H9 (cell line): Measurements from ENCODE around the gene NTRK2. TPM values are rescaled to one million over a fixed set of nuclear protein-coding genes. Genes with fewer than 3 reads are reported as not detected.

Experiments used
- DNase-seq: peaks from one replicate; pipeline ENCODE4 v3.0.0-alpha.2; 2017
- H2AFZ ChIP-seq: one replicate; pipeline ENCODE4 v1.6.1; 2013; ENCODE audit warnings: mild to moderate bottlenecking, low read length, control low read depth, moderate library complexity
- H2AK5ac ChIP-seq: 2 replicates; pipeline ENCODE4 v1.6.1; 2013; ENCODE audit warnings: low read length, control low read depth, mixed read lengths; ENCODE audit not compliant: insufficient read length
- H2BK120ac ChIP-seq: one replicate; pipeline ENCODE4 v1.6.1; 2013; ENCODE audit warnings: low read depth, mild to moderate bottlenecking, low read length, control low read depth, inconsistent platforms; ENCODE audit not compliant: poor library complexity, severe bottlenecking
- H2BK12ac ChIP-seq: 2 replicates; pipeline ENCODE4 v1.6.1; 2013; ENCODE audit warnings: low read length, control low read depth, mixed read lengths, low read depth; ENCODE audit not compliant: insufficient read length
- H2BK15ac ChIP-seq: 2 replicates; pipeline ENCODE4 v1.6.1; 2013; ENCODE audit warnings: low read depth, low read length, control low read depth
- H2BK20ac ChIP-seq: one replicate; pipeline ENCODE4 v1.6.1; 2013; ENCODE audit warnings: low read depth, mild to moderate bottlenecking, low read length, control low read depth, inconsistent platforms; ENCODE audit not compliant: poor library complexity, severe bottlenecking
- H2BK5ac ChIP-seq: 2 replicates; pipeline ENCODE4 v1.6.1; 2013; ENCODE audit warnings: low read length, control low read depth, mixed read lengths; ENCODE audit not compliant: insufficient read length
- H3K14ac ChIP-seq: 2 replicates; pipeline ENCODE4 v1.6.1; 2013; ENCODE audit warnings: low read length, control low read depth; ENCODE audit not compliant: insufficient read depth
- H3K18ac ChIP-seq: 2 replicates; pipeline ENCODE4 v1.6.1; 2013; ENCODE audit warnings: low read depth, mild to moderate bottlenecking, mixed read lengths, low read length, control low read depth; ENCODE audit not compliant: insufficient read length
- H3K23ac ChIP-seq: 2 replicates; pipeline ENCODE4 v1.6.1; 2013; ENCODE audit warnings: low read length, control low read depth, mixed read lengths, low read depth; ENCODE audit not compliant: insufficient read length
- H3K23me2 ChIP-seq: 2 replicates; pipeline ENCODE4 v1.6.1; 2013; ENCODE audit warnings: low read depth, mild to moderate bottlenecking, mixed read lengths, low read length, control low read depth; ENCODE audit not compliant: insufficient read length, poor library complexity, severe bottlenecking
- H3K27ac ChIP-seq: 2 replicates; pipeline ENCODE4 v1.5.1; 2013; ENCODE audit warnings: low read length, control low read depth, mixed read lengths, low read depth; ENCODE audit not compliant: insufficient read length
- H3K27me3 ChIP-seq: 2 replicates; pipeline ENCODE4 v1.6.1; 2013; ENCODE audit warnings: low read length, control low read depth, inconsistent platforms; ENCODE audit not compliant: insufficient read depth
- H3K4ac ChIP-seq: 2 replicates; pipeline ENCODE4 v1.6.1; 2013; ENCODE audit warnings: low read depth, mild to moderate bottlenecking, control low read depth, inconsistent platforms, low read length, moderate library complexity
- H3K4me1 ChIP-seq: 2 replicates; pipeline ENCODE4 v1.6.1; 2013; ENCODE audit warnings: low read length, control low read depth, inconsistent platforms; ENCODE audit not compliant: insufficient read depth
- H3K4me2 ChIP-seq: 2 replicates; pipeline ENCODE4 v1.6.1; 2013; ENCODE audit warnings: low read length, control low read depth, mixed read lengths; ENCODE audit not compliant: insufficient read length, insufficient read depth
- H3K56ac ChIP-seq: 2 replicates; pipeline ENCODE4 v1.6.1; 2013; ENCODE audit warnings: low read depth, mild to moderate bottlenecking, mixed read lengths, low read length, control low read depth; ENCODE audit not compliant: insufficient read length
- H3K79me1 ChIP-seq: 2 replicates; pipeline ENCODE4 v1.6.1; 2013; ENCODE audit warnings: low read depth, mild to moderate bottlenecking, moderate library complexity, low read length, control low read depth, inconsistent platforms; ENCODE audit not compliant: insufficient read depth, poor library complexity, severe bottlenecking
- H3K79me2 ChIP-seq: 2 replicates; pipeline ENCODE4 v1.6.1; 2013; ENCODE audit warnings: low read length, control low read depth, inconsistent platforms; ENCODE audit not compliant: insufficient read depth
- H3K9ac ChIP-seq: 2 replicates; pipeline ENCODE4 v1.6.1; 2013; ENCODE audit warnings: low read length, control low read depth, mixed read lengths; ENCODE audit not compliant: insufficient read length; ENCODE audit errors: extremely low read depth
- H3K9me3 ChIP-seq: one replicate; pipeline ENCODE4 v1.6.1; 2013; ENCODE audit warnings: low read depth, low read length, inconsistent platforms; ENCODE audit not compliant: control insufficient read depth
- H3T11ph ChIP-seq: one replicate; pipeline ENCODE4 v1.6.1; 2013; ENCODE audit warnings: mild to moderate bottlenecking, low read length, control low read depth, inconsistent platforms
- H4K20me1 ChIP-seq: one replicate; pipeline ENCODE4 v1.6.1; 2013; ENCODE audit not compliant: control insufficient read depth, insufficient read length, insufficient read depth
- H4K5ac ChIP-seq: 2 replicates; pipeline ENCODE4 v1.6.1; 2013; ENCODE audit warnings: low read depth, mild to moderate bottlenecking, mixed read lengths, low read length, control low read depth; ENCODE audit not compliant: insufficient read length
- H4K8ac ChIP-seq: replicated peaks from 2 replicates; pipeline ENCODE4 v1.6.1; 2013; ENCODE audit warnings: low read length, control low read depth, mixed read lengths, low read depth; ENCODE audit not compliant: insufficient read length
- H4K91ac ChIP-seq: 2 replicates; pipeline ENCODE4 v1.6.1; 2013; ENCODE audit warnings: low read depth, mild to moderate bottlenecking, moderate library complexity, mixed read lengths, low read length, control low read depth; ENCODE audit not compliant: insufficient read length
- H3K27ac Mint-ChIP-seq, 3 experiments: 2 replicates in 2 of 3; 3 replicates in 1 of 3; pipeline ENCODE4 v1.8.0; 2020 to 2021; ENCODE audit warnings: mixed read lengths in 3 of 3, mild to moderate bottlenecking in 1 of 3, moderate library complexity in 1 of 3
- H3K27me3 Mint-ChIP-seq: 2 replicates; pipeline ENCODE4 v1.8.0; 2021; ENCODE audit warnings: low read depth, mild to moderate bottlenecking, moderate library complexity, mixed read lengths
- H3K36me3 Mint-ChIP-seq, 3 experiments: 2 replicates in 2 of 3; 3 replicates in 1 of 3; pipeline ENCODE4 v1.8.0; 2020 to 2021; ENCODE audit warnings: low read depth in 3 of 3, mixed read lengths in 3 of 3; ENCODE audit not compliant: insufficient read depth in 1 of 3
- H3K4me1 Mint-ChIP-seq, 2 experiments: 2 replicates each; pipeline ENCODE4 v1.8.0; 2020; ENCODE audit warnings: mixed read lengths in 2 of 2
- H3K4me3 Mint-ChIP-seq, 2 experiments: 2 replicates in 1 of 2; 3 replicates in 1 of 2; pipeline ENCODE4 v1.8.0; 2020 to 2021; ENCODE audit warnings: mild to moderate bottlenecking in 2 of 2, mixed read lengths in 2 of 2, moderate library complexity in 1 of 2
- H3K9me3 Mint-ChIP-seq, 2 experiments: 2 replicates in 1 of 2; 3 replicates in 1 of 2; pipeline ENCODE4 v1.8.0; 2020; ENCODE audit warnings: mild to moderate bottlenecking in 2 of 2, mixed read lengths in 2 of 2, moderate library complexity in 1 of 2
- WGBS: extraction: QIAGEN DNeasy Blood & Tissue Kit; methylation state at CpG from one replicate; pipeline ENCODE4 v1.1.7; 2013; ENCODE audit warnings: missing lambda C conversion rate, low lambda C conversion rate, mixed read lengths; ENCODE audit not compliant: insufficient read length; ENCODE audit errors: extremely low coverage; 5-methylcytosine and 5-hydroxymethylcytosine counted together
- total RNA-seq: library from RNA; stranded (reverse); gene quantifications from 2 replicates; pipeline ENCODE4 v1.2.1, GENCODE V29; 2021
- TF ChIP-seq, protein P1 (sequence below): fragments of 200-600 bp; sonication (generic); conservative IDR thresholded peaks from 3 replicates; pipeline ENCODE4 v1.8.0; 2021; ENCODE audit warnings: antibody characterized with exemption, mild to moderate bottlenecking

The NTRK2 gene
- total RNA-seq, 1 experiment from 2014 or later, result 0.02 TPM

DNA sequence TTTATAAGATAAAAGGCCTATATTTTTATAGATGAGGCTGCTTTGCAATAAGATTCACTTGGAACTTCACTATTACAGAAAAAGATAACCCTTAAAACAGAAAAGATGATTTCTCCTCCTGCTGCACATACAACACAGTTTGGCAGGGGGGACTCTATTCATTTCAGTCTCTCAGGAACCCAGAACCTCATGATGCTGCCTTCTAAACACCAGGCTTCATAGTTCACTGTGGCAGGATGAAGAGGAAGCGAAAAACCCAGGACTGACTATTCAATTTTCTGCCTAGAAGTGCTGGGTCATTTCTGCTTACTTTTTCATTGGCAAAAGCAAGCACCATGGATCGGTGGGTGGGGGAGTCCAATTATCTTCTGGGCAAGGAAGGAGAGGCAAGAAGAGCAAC is 179.5 kb downstream of the NTRK2 start:
- H3K14ac ChIP-seq, result no peak overlapping the region
- WGBS, result no CpG with 5 or more reads among the region's 2 CpGs
- no peak overlapping the region for H3K4me2 ChIP-seq
- H4K91ac ChIP-seq, result no peak overlapping the region
- no peak overlapping the region for H4K5ac ChIP-seq
- H3K23ac ChIP-seq, result no peak overlapping the region
- no peak overlapping the region for H3K4me3 Mint-ChIP-seq
- TF ChIP-seq, protein P1, sequence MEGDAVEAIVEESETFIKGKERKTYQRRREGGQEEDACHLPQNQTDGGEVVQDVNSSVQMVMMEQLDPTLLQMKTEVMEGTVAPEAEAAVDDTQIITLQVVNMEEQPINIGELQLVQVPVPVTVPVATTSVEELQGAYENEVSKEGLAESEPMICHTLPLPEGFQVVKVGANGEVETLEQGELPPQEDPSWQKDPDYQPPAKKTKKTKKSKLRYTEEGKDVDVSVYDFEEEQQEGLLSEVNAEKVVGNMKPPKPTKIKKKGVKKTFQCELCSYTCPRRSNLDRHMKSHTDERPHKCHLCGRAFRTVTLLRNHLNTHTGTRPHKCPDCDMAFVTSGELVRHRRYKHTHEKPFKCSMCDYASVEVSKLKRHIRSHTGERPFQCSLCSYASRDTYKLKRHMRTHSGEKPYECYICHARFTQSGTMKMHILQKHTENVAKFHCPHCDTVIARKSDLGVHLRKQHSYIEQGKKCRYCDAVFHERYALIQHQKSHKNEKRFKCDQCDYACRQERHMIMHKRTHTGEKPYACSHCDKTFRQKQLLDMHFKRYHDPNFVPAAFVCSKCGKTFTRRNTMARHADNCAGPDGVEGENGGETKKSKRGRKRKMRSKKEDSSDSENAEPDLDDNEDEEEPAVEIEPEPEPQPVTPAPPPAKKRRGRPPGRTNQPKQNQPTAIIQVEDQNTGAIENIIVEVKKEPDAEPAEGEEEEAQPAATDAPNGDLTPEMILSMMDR, result no peak
- H3K9me3 ChIP-seq, result no peaks in the 10 kb centered on the region
- H3K27me3 ChIP-seq, result no peaks in the 10 kb centered on the region; the same call in 1 of the 2 replicates
- H2BK20ac ChIP-seq, result no peak overlapping the region
- H2BK5ac ChIP-seq, result no peak overlapping the region
- no peak overlapping the region for H3K18ac ChIP-seq
- H2AFZ ChIP-seq, result no peak overlapping the region
- H3K9ac ChIP-seq, result no peak overlapping the region
- H3K9me3 Mint-ChIP-seq, result peaks cover 3 to 13% of the 10 kb centered on the region in 2 experiments; a peak in 4 of 5 replicates
- H4K20me1 ChIP-seq, result no peaks in the 10 kb centered on the region
- no peak overlapping the region for H2BK15ac ChIP-seq
- H3K27me3 Mint-ChIP-seq, result no peaks in the 10 kb centered on the region; the same call in none of the 2 replicates
- H3T11ph ChIP-seq, result no peak overlapping the region
- peaks cover 56 to 63% of the 10 kb centered on the region in 2 experiments for H3K4me1 Mint-ChIP-seq
- no peaks in the 10 kb centered on the region for H3K79me1 ChIP-seq
- no peak overlapping the region for H3K27ac Mint-ChIP-seq
- no peak for DNase-seq
- H2BK12ac ChIP-seq, result no peak overlapping the region
- no peak overlapping the region for H3K27ac ChIP-seq
- H3K4me1 ChIP-seq, result peaks cover 5% of the 10 kb centered on the region
- H2BK120ac ChIP-seq, result no peak overlapping the region
- H3K36me3 Mint-ChIP-seq, result peaks cover 0 to 16% (median 5%) of the 10 kb centered on the region in 3 experiments; a peak in 5 of 7 replicates
- H3K23me2 ChIP-seq, result no peaks in the 10 kb centered on the region
- H4K8ac ChIP-seq, result no peak overlapping the region
- no peak overlapping the region for H3K4ac ChIP-seq
- no peak overlapping the region for H3K56ac ChIP-seq
- no peak overlapping the region for H2AK5ac ChIP-seq
- H3K79me2 ChIP-seq, result no peaks in the 10 kb centered on the region
